ENCODE data around the gene KL.

Gene KL

DNA sequence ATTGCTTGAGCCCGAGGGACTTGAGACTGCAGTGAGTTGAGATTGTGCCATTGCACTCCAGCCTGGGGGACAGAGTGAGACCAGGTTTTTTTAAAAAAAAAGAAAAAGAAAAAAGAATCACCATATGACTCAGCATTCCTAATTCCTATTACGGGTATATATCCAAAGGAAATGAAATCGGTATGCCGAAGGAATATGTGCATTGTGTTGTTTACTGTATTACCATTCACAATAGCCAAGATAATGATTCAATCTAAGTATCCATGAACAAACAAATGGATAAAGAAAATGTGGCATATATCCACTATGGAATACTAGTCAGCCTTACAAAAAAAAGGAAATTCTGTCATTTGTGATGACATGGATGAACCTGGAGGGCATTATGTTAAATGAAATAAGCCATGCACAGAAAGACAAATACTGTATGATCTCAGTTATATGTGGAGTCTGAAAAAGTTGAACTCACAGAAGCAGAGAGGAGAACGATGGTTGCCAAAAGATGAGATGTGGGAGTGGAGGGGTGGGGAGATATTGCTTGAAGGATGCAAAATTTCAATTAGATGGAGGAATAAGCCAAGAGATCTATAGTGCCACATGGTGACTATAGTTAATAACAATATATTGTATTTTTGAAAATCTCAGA, 4.3 kb upstream of the KL start:
- Mint-ChIP-seq H3K27me3 (peaks cover 49% of the 10 kb centered on the region), H3K9me3 (peaks cover 40% of the 10 kb centered on the region), H3K36me3 (ENCODE audit: low read depth) (peaks cover 5% of the 10 kb centered on the region), H3K4me3 (no peak overlapping the region), H3K4me1 (ENCODE audit: low read depth) (peaks cover 16% of the 10 kb centered on the region), H3K27ac (no peak overlapping the region)
- intact Hi-C loops (cut with micrococcal nuclease): no loop called here

DNA sequence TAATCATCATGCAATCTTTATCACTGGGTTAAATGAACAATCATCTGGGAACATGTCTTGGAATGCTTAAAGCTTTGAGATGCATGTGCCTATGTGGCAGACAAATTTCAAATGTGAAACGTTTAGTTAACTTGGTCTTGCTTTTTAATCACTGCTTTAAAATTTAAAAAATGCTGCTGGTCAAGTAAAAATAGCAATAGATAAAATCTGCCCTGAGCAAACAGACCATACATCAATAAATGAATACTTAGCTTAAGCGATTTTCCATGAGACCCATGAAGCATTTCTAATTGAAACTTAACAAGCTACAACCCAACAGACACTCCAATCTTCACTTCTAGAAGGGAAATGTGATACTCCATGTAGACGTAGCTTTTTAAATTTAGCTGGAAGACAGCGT, 1.9 kb upstream of the KL start:
- Mint-ChIP-seq H3K4me3 (no peak overlapping the region), H3K27me3 (peaks cover 63% of the 10 kb centered on the region), H3K9me3 (peaks cover 18% of the 10 kb centered on the region), H3K36me3 (ENCODE audit: low read depth) (no peaks in the 10 kb centered on the region), H3K4me1 (ENCODE audit: low read depth) (peaks cover 22% of the 10 kb centered on the region), H3K27ac (no peak overlapping the region)
- intact Hi-C loops (cut with micrococcal nuclease): no loop called here

- no peak overlapping the region for H3K27ac Mint-ChIP-seq
- H3K36me3 Mint-ChIP-seq (ENCODE audit: low read depth): no peaks in the 10 kb centered on the region
- peaks cover 69% of the 10 kb centered on the region for H3K27me3 Mint-ChIP-seq
- intact Hi-C loops (cut with micrococcal nuclease): no loop called here
- peak overlapping the region; percentile 50 for H3K4me3 Mint-ChIP-seq
- peaks cover 22% of the 10 kb centered on the region for H3K4me1 Mint-ChIP-seq (ENCODE audit: low read depth)
- peaks cover 9% of the 10 kb centered on the region for H3K9me3 Mint-ChIP-seq
Observed at GRCh38 chr13:33015241-33015668, 968 bp upstream of the KL start.

DNA sequence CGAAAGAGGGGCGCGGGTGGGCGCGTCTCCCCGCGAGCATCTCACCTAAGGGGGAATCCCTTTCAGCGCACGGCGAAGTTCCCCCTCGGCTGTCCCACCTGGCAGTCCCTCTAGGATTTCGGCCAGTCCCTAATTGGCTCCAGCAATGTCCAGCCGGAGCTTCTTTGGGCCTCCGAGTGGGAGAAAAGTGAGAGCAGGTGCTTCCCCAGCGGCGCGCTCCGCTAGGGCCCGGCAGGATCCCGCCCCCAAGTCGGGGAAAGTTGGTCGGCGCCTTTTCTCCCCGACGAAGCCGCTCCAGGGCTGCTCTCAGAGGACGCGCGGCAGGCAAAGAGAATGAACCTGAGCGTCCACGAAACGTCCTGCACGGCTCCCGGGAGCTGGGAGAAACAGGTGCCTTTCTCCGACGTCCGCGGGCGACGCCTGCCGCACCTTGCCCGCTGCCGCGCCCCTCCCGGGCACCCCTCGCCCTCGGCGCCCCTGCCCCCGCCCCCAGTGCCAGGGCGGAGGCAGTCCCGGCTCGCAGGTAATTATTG, 366 bp upstream of the KL start:
- H3K9me3 Mint-ChIP-seq: peaks cover 4% of the 10 kb centered on the region
- no peaks in the 10 kb centered on the region for H3K36me3 Mint-ChIP-seq (ENCODE audit: low read depth)
- H3K4me3 Mint-ChIP-seq: peak overlapping the region; percentile 50
- intact Hi-C loops (cut with micrococcal nuclease): no loop called here
- H3K27me3 Mint-ChIP-seq: peaks cover 73% of the 10 kb centered on the region
- no peak overlapping the region for H3K27ac Mint-ChIP-seq
- H3K4me1 Mint-ChIP-seq (ENCODE audit: low read depth): peaks cover 22% of the 10 kb centered on the region

GRCh38 chr13:33017323-33017929, 1.2 kb downstream of the KL start:
- intact Hi-C loops (cut with micrococcal nuclease): no loop called here
- H3K27me3 Mint-ChIP-seq: peaks cover 72% of the 10 kb centered on the region
- H3K4me1 Mint-ChIP-seq (ENCODE audit: low read depth): peaks cover 22% of the 10 kb centered on the region
- H3K36me3 Mint-ChIP-seq (ENCODE audit: low read depth): no peaks in the 10 kb centered on the region
- peak overlapping the region; percentile 64 for H3K27ac Mint-ChIP-seq
- peak overlapping the region; percentile 81 for H3K4me3 Mint-ChIP-seq
- no peaks in the 10 kb centered on the region for H3K9me3 Mint-ChIP-seq

DNA sequence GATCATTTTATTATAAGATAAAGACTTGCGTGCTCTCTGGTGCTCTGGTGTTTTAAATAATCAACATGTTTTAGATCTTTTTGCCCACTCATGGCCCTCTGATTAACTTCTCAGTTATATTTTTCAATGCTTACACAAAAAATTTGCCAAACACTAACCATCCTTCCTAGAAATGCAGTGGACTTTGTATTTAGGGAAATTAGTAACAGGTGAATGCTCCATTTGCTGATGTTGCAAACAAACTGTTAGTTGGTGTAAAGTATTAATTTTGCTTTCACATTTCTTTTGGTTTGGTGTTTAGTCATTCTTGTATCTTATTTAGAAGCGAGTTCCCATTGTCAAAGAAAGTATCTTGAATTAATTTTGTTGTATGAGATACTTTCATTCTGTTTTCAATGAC, 2.7 kb downstream of the KL start:
- H3K36me3 Mint-ChIP-seq (ENCODE audit: low read depth): no peaks in the 10 kb centered on the region
- H3K4me1 Mint-ChIP-seq (ENCODE audit: low read depth): peaks cover 22% of the 10 kb centered on the region
- no peak overlapping the region for H3K4me3 Mint-ChIP-seq
- peaks cover 65% of the 10 kb centered on the region for H3K27me3 Mint-ChIP-seq
- no peaks in the 10 kb centered on the region for H3K9me3 Mint-ChIP-seq
- intact Hi-C loops (cut with micrococcal nuclease): no loop called here
- no peak overlapping the region for H3K27ac Mint-ChIP-seq

DNA sequence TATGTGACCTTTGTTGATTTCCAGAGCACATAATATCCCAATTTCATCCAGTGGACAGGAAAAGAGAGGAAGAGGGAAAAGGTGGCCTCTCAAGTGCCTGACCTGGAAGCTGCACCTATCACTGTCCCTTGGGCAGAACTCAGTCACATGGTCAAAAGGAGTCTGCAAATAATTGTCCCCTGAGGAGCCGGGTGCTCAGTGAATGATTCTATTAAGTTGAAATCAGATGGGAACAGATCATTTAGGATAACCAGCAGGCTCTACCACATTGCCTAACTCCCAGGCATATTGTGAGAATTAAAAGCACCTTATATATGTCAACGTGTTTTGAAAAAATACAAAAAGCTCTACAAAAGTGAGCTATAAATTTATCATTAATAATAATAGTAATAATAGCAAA, 6.8 kb downstream of the KL start:
- intact Hi-C loops (cut with micrococcal nuclease): no loop called here
- H3K4me3 Mint-ChIP-seq: no peak overlapping the region
- H3K27ac Mint-ChIP-seq: no peak overlapping the region
- H3K4me1 Mint-ChIP-seq (ENCODE audit: low read depth): no peaks in the 10 kb centered on the region
- H3K9me3 Mint-ChIP-seq: peaks cover 4% of the 10 kb centered on the region
- H3K36me3 Mint-ChIP-seq (ENCODE audit: low read depth): no peaks in the 10 kb centered on the region
- peaks cover 32% of the 10 kb centered on the region for H3K27me3 Mint-ChIP-seq

- no peak overlapping the region for H3K4me3 Mint-ChIP-seq
- peaks cover under 1% of the 10 kb centered on the region for H3K4me1 Mint-ChIP-seq (ENCODE audit: low read depth)
- peaks cover 18% of the 10 kb centered on the region for H3K27me3 Mint-ChIP-seq
- H3K36me3 Mint-ChIP-seq (ENCODE audit: low read depth): no peaks in the 10 kb centered on the region
- intact Hi-C loops (cut with micrococcal nuclease): no loop called here
- peaks cover 6% of the 10 kb centered on the region for H3K9me3 Mint-ChIP-seq
- no peak overlapping the region for H3K27ac Mint-ChIP-seq
Observed at GRCh38 chr13:33025220-33025744, 9.1 kb downstream of the KL start.

DNA sequence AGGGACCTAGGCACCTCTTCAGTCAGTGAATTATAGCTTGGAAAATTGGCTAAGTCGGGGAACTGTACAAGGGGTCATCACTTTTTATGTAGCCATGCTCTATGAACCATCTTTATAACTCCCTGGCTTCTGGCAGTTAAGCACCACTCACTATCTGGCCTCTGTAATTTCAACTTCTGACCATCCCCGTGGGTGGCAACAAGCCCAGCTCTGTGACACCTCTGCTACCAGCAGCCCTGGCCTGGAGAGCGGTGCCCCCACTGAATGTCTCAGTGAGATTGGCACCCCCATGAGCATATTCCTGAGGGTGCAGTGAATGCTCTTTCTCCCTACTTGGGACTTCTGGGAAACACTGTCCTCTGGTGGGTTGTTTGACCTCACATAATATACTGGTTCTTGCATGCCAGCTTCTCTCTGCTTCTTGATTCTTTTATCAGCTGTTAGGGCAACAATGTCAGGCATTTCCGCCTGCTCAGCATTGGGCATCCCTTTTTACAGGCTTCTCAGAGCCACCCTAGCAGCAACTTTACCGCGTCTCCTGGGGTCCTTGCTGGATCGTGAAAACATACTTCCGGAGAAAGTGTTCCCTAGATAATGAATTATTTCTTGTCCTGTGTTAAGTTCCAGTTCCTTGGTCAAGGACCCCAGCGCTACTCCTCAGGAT, 10.4 kb downstream of the KL start:
- Mint-ChIP-seq H3K9me3 (peaks cover 6% of the 10 kb centered on the region), H3K36me3 (ENCODE audit: low read depth) (no peaks in the 10 kb centered on the region), H3K4me1 (ENCODE audit: low read depth) (peaks cover 5% of the 10 kb centered on the region), H3K27me3 (peaks cover 6% of the 10 kb centered on the region), H3K4me3 (no peak overlapping the region), H3K27ac (no peak overlapping the region)
- intact Hi-C loops (cut with micrococcal nuclease): no loop called here

DNA sequence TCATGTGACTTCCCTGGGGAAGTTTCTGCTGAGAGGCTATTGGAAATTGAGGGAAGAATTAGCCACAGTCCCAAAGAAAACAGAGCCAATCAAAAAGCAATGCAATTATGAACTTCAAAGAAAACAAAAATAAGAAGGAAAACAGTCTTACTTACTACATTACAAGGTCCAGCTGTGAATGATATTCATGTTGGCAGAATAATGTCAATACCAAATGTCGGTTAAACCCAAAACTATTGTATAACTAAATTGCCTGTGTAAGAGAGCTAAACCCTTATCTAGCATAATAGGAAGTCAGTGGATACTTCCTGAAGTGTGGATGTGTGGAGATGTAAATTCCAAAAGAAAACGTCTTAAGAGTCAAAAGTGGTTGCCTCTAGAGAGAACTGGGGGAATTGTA, 12.4 kb downstream of the KL start:
- Mint-ChIP-seq H3K4me3 (no peak overlapping the region), H3K4me1 (ENCODE audit: low read depth) (peaks cover 19% of the 10 kb centered on the region), H3K9me3 (peaks cover 6% of the 10 kb centered on the region), H3K27me3 (peaks cover 2% of the 10 kb centered on the region), H3K36me3 (ENCODE audit: low read depth) (no peaks in the 10 kb centered on the region), H3K27ac (no peak overlapping the region)
- intact Hi-C loops (cut with micrococcal nuclease): no loop called here

- Mint-ChIP-seq H3K4me3 (no peak overlapping the region), H3K4me1 (ENCODE audit: low read depth) (peaks cover 30% of the 10 kb centered on the region), H3K36me3 (ENCODE audit: low read depth) (no peaks in the 10 kb centered on the region), H3K9me3 (peaks cover 6% of the 10 kb centered on the region), H3K27me3 (peaks cover 2% of the 10 kb centered on the region), H3K27ac (no peak overlapping the region)
- intact Hi-C loops (cut with micrococcal nuclease): no loop called here
Observed at GRCh38 chr13:33031277-33031676, 15.1 kb downstream of the KL start.

DNA sequence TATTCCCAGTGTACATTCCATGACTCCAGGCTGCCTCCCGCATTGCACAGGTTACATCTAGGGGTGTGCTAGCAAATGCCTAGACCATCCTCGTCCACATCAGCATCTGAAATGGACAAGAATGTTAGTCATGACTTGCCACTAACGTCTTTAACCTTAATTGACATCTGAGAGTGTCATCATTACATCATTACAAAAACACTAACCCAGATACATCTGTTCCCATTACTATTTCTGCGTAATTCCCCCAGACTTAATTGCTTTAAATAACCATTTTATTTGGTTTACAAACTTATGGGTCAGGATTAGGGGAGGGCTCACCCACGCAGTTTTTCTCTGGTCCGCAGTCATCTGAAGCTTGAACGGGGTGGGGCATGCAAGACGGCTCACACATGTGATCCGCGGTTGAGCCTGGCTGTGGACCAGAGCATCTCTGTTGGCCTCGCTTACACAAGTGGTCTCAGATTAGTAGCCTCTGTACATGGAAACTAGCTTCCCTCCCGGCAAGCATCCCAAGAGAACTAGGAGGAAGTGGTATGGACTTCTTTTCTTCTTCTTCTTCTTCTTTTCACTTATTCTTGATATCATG, 15.9 kb downstream of the KL start:
- Mint-ChIP-seq H3K27me3 (peaks cover 2% of the 10 kb centered on the region), H3K9me3 (peaks cover 6% of the 10 kb centered on the region), H3K4me3 (no peak overlapping the region), H3K4me1 (ENCODE audit: low read depth) (peaks cover 32% of the 10 kb centered on the region), H3K27ac (no peak overlapping the region), H3K36me3 (ENCODE audit: low read depth) (no peaks in the 10 kb centered on the region)
- intact Hi-C loops (cut with micrococcal nuclease): no loop called here

- H3K36me3 Mint-ChIP-seq (ENCODE audit: low read depth): no peaks in the 10 kb centered on the region
- H3K27me3 Mint-ChIP-seq: peaks cover 2% of the 10 kb centered on the region
- H3K4me3 Mint-ChIP-seq: peak overlapping the region; percentile 67
- peak overlapping the region; percentile 43 for H3K27ac Mint-ChIP-seq
- intact Hi-C loops (cut with micrococcal nuclease): no loop called here
- no peaks in the 10 kb centered on the region for H3K9me3 Mint-ChIP-seq
- H3K4me1 Mint-ChIP-seq (ENCODE audit: low read depth): peaks cover 32% of the 10 kb centered on the region
Observed at GRCh38 chr13:33033051-33033812, 17.0 kb downstream of the KL start.

Data from dendritic cell treated with granulocyte-macrophage colony-stimulating factor and Interleukin-4, amounts not matched to agents 40 ng/mL and 50 ng/mL, for 4 days (primary cell).